Measurements from ENCODE around the gene PRELID1. TPM values are rescaled to one million over a fixed set of nuclear protein-coding genes. Genes with fewer than 3 reads are reported as not detected.
"Not testable (repeated sequence)": the region's sequence is repeated elsewhere in the genome, so short reads cannot be mapped to it uniquely, and the experiment has no call there.

PRELID1 gene
- 100 to 1,000 TPM; 161 to 206 TPM for total RNA-seq

DNA sequence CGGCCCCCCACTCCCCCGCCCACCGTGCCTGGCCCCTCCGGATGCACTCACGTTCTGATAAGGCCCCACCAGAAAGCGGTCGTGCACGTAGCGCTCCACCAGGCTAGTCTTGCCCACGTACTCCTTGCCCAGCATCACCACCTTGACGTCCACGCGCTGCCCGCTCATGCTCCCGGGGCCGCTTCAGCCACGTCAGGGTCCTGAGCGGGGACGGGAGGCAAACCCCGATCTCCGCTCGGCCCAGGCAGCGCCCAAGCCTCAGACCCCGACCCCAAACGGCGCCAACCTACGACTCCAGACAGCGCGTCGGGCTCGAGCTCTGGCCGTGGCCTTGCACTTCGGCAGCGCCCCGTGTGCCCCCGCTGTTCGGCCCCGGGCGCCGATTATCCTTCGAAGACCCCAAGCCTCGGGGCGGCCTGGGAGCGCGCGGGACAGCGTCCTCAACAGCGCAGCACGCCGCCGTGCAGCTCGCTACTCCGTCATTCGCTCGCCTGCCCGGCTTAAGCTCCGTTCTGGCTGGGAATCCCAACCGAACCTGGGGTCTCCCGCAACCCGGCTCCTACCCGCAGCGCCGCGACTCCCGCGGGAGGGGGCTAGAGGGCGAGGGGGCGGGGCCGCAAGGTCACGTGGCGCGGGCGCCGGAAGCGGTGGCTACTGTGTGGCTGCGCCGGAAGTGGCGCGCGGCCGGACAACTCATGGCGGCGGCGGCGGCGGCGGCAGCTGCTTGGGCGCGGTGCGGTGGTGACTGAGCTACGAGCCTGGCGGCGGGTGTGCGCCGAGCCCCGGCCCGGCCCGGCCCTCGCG lies at the start of gene PRELID1, which contains the start of gene RAB24:
Gene PRELID1 (plus strand): TSS at position 679 of the 804 bp plus-strand sequence. CDS start 187 bp downstream, outside the sequence.
Gene RAB24 (minus strand): TSS at position 599 of the 804 bp plus-strand sequence. CDS start 431 bp downstream, at position 168.
- H3K9me3 Mint-ChIP-seq: no peaks in the 10 kb centered on the region
- H3K27ac Mint-ChIP-seq: peak within 1 kb of the TSS; percentile 92 to 98
- ATAC-seq (peak; percentile 84 to 85), DNase-seq (ENCODE audit: low spot score in 2 of 2) (peak; percentile 90 to 92)
- H3K36me3 Mint-ChIP-seq: peaks cover 19 to 33% of the 10 kb centered on the region in 2 donors

- Mint-ChIP-seq H3K36me3 (peaks cover 0 to 7% of the 10 kb centered on the region in 2 donors), H3K9me3 (no peaks in the 10 kb centered on the region), H3K27ac (peak overlapping the region in 1 of 2 donors; percentile 40)
- ATAC-seq: no peak
- no peak for DNase-seq (ENCODE audit: low spot score in 2 of 2)
Measured at GRCh38 chr5:177256296-177256695, 47.3 kb upstream of the PRELID1 start.

DNA sequence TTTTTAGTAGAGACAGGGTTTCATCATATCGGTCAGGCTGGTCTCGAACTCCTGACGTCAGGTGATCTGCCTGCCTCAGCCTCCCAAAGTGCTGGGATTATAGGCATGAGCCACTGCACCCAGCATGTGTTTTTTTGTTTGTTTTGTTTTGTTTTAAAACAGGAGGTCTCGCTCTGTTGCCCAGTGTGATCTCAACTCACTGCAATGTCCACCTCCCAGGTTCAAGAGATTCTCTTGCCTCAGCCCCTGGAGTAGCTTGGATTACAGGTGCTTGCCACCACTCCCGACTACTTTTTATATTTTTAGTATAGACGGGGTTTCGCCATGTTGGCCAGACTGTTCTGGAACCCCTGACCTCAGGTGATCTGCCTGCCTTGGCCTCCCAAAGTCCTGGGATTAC lies 44.9 kb upstream of the PRELID1 start:
- not testable (repeated sequence) for H3K9me3 Mint-ChIP-seq; ATAC-seq; H3K27ac Mint-ChIP-seq; DNase-seq (ENCODE audit: low spot score in 2 of 2); H3K36me3 Mint-ChIP-seq

GRCh38 chr5:177260961-177261360 lies 42.6 kb upstream of the PRELID1 start:
- H3K36me3 Mint-ChIP-seq: peaks cover 0 to 7% of the 10 kb centered on the region in 2 donors
- ATAC-seq: no peak

GRCh38 chr5:177261510-177261909 lies 42.1 kb upstream of the PRELID1 start:
- peaks cover 0 to 7% of the 10 kb centered on the region in 2 donors for H3K36me3 Mint-ChIP-seq
- no peak for DNase-seq (ENCODE audit: low spot score in 2 of 2)
- peak overlapping the region in 1 of 2 donors; percentile 31 for H3K27ac Mint-ChIP-seq
- no peak for ATAC-seq
- H3K9me3 Mint-ChIP-seq: no peaks in the 10 kb centered on the region

More at GRCh38 chr5:177260961-177261360, 42.6 kb upstream of the PRELID1 start:
- Mint-ChIP-seq H3K27ac (no peak overlapping the region), H3K9me3 (no peaks in the 10 kb centered on the region)
- DNase-seq (ENCODE audit: low spot score in 2 of 2): no peak

GRCh38 chr5:177264178-177264577 lies 39.4 kb upstream of the PRELID1 start:
- no peaks in the 10 kb centered on the region for H3K9me3 Mint-ChIP-seq
- ATAC-seq (peak in 1 of 2 donors; percentile 69), DNase-seq (ENCODE audit: low spot score in 2 of 2) (no peak)
- H3K27ac Mint-ChIP-seq: no peak overlapping the region
- H3K36me3 Mint-ChIP-seq: peaks cover 0 to 2% of the 10 kb centered on the region in 2 donors

- ATAC-seq (no peak), DNase-seq (ENCODE audit: low spot score in 2 of 2) (no peak)
- no peak overlapping the region for H3K27ac Mint-ChIP-seq
- peaks cover 0 to 4% of the 10 kb centered on the region in 2 donors for H3K36me3 Mint-ChIP-seq
- no peaks in the 10 kb centered on the region for H3K9me3 Mint-ChIP-seq
Measured at GRCh38 chr5:177265395-177265794, 38.2 kb upstream of the PRELID1 start.

DNA sequence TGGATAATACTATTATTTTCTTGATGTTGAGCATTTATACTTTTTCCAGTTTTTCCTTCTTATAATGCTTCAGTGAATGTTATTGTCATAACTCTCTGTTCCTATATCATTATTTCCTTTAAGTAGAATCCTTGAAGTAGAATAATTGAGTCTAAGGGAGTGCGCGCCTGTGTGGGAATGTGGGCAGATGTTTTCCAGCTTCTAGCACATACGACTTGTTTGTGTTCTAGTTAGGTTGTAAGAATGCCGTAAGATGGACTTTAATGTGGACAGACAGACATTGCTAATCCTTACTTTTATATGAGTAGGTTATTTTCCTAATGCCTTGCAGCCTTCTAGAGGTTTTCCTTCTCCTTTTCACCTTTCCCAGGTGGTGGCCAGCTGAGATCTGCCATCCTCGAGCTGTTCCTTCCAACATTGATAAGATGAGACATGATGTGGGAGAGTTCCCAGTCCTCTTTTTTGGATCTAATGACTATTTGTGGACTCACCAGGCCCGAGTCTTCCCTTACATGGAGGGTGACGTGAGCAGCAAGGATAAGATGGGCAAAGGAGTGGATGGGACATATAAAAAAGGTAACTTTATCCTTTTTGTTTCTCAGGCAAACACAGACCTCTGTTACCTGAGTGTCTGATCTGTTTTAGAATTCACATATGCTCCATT lies 34.2 kb upstream of the PRELID1 start:
- Mint-ChIP-seq H3K27ac (peak overlapping the region in 1 of 2 donors; percentile 66), H3K9me3 (no peaks in the 10 kb centered on the region), H3K36me3 (peaks cover 4 to 6% of the 10 kb centered on the region in 2 donors)
- DNase-seq (ENCODE audit: low spot score in 2 of 2) (no peak), ATAC-seq (no peak)

- peaks cover 4 to 6% of the 10 kb centered on the region in 2 donors for H3K36me3 Mint-ChIP-seq
- peak overlapping the region in 1 of 2 donors; percentile 66 for H3K27ac Mint-ChIP-seq
- DNase-seq (ENCODE audit: low spot score in 2 of 2): no peak
- no peak for ATAC-seq
- no peaks in the 10 kb centered on the region for H3K9me3 Mint-ChIP-seq
Measured at GRCh38 chr5:177269976-177270375, 33.6 kb upstream of the PRELID1 start.

DNA sequence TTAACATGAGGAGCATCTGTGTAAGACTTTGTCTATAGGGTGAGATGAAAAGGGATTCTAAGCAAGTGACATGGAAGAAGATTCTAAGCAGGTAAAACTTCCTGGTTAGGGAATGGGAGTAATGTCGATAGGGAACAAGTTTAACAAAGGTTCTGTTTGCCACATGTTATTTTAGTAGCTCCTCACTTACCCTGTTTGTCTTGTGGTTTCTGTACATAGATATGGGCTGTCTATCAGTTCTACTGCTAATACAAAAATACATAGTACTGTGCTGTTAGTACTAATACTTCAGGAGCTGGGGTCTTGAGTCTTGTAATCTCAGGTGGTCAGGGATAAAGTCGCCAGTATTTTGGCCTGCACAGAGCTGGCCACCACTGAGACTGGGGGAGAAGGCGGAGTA lies 32.9 kb upstream of the PRELID1 start:
- H3K36me3 Mint-ChIP-seq: peaks cover 4 to 6% of the 10 kb centered on the region in 2 donors
- H3K9me3 Mint-ChIP-seq: no peaks in the 10 kb centered on the region
- peak overlapping the region; percentile 66 to 91 for H3K27ac Mint-ChIP-seq
- DNase-seq (ENCODE audit: low spot score in 2 of 2) (no peak), ATAC-seq (no peak)

GRCh38 chr5:177271113-177271512 lies 32.5 kb upstream of the PRELID1 start:
- no peaks in the 10 kb centered on the region for H3K9me3 Mint-ChIP-seq
- peak overlapping the region in 1 of 2 donors; percentile 64 for H3K27ac Mint-ChIP-seq
- ATAC-seq (no peak), DNase-seq (ENCODE audit: low spot score in 2 of 2) (no peak)
- H3K36me3 Mint-ChIP-seq: peaks cover 4 to 6% of the 10 kb centered on the region in 2 donors

GRCh38 chr5:177275883-177276282 lies 27.7 kb upstream of the PRELID1 start:
- H3K36me3 Mint-ChIP-seq: peaks cover 6 to 8% of the 10 kb centered on the region in 2 donors
- no peak for ATAC-seq
- H3K27ac Mint-ChIP-seq: peak overlapping the region in 1 of 2 donors; percentile 68
- no peak for DNase-seq (ENCODE audit: low spot score in 2 of 2)
- H3K9me3 Mint-ChIP-seq: no peaks in the 10 kb centered on the region

DNA sequence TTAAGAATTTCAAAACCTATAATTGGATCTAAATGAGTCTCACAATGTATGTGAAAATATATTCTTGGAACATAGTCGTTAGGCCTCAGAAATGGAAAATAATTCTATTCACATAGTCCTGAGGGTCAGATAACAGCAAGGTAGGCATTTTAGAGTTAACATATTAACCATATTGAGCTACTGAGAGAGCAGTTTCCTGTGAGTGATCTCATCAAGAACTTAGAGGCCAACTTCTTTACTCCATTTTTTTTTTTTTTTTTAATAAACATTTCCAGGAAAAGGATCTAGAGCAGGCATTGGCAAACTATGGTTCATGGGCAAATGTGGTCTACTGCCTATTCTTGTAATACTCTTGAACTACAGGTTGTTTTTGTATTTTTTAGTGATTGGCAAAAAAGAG lies 26.7 kb upstream of the PRELID1 start:
- Mint-ChIP-seq H3K9me3 (no peaks in the 10 kb centered on the region), H3K36me3 (peaks cover 4 to 6% of the 10 kb centered on the region in 2 donors), H3K27ac (peak overlapping the region; percentile 72 to 87)
- ATAC-seq (no peak), DNase-seq (ENCODE audit: low spot score in 2 of 2) (no peak)

GRCh38 chr5:177288191-177288590 lies 15.4 kb upstream of the PRELID1 start:
- H3K36me3 Mint-ChIP-seq: peaks cover 5 to 13% of the 10 kb centered on the region in 2 donors

GRCh38 chr5:177290816-177291596 lies 12.6 kb upstream of the PRELID1 start:
- ATAC-seq: no peak

More at GRCh38 chr5:177288191-177288590, 15.4 kb upstream of the PRELID1 start:
- Mint-ChIP-seq H3K9me3 (no peaks in the 10 kb centered on the region), H3K27ac (no peak overlapping the region)
- no peak for DNase-seq (ENCODE audit: low spot score in 2 of 2)
- ATAC-seq: no peak

GRCh38 chr5:177291735-177292134 lies 11.9 kb upstream of the PRELID1 start:
- peak overlapping the region in 1 of 2 donors; percentile 1 for H3K27ac Mint-ChIP-seq
- no peak for ATAC-seq
- DNase-seq (ENCODE audit: low spot score in 2 of 2): no peak
- no peaks in the 10 kb centered on the region for H3K9me3 Mint-ChIP-seq
- peaks cover 8 to 20% of the 10 kb centered on the region in 2 donors for H3K36me3 Mint-ChIP-seq

More at GRCh38 chr5:177290816-177291596, 12.6 kb upstream of the PRELID1 start:
- Mint-ChIP-seq H3K36me3 (peaks cover 8 to 13% of the 10 kb centered on the region in 2 donors), H3K27ac (peak overlapping the region in 1 of 2 donors; percentile 44), H3K9me3 (no peaks in the 10 kb centered on the region)
- no peak for DNase-seq (ENCODE audit: low spot score in 2 of 2)
